AG09319 (cell line): Measurements from ENCODE around the gene KLRF1.

ENCODE experiments used
- DNase-seq: peaks from one replicate; pipeline ENCODE4 v3.0.0-alpha.2; 2010; ENCODE audit warnings: low read depth; ENCODE audit errors: extremely low read depth
- TF ChIP-seq, protein P1 (sequence below): IDR thresholded peaks from 2 replicates; pipeline ENCODE4 v1.5.1; 2011; ENCODE audit warnings: low read depth, mild to moderate bottlenecking, inconsistent platforms, low read length, moderate library complexity

KLRF1 gene

DNA sequence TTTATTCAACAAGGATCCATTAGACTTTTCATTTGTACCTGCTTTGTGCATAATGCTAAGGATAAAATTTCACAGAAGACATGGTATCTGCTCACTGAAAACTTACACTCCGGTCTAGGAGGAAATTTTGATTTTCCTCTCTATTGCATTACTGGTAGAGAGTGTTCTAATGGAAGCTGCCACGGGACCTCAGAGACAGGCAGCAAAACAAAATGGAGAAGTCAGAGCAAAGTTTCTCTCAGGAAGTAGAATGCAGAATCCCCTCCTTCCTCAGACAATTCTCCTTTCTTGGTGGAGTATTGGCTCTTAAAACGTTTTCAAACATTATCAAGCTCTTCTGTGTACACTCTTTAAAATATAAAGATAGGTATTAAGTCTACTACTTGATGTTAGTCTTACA lies 29.6 kb downstream of the KLRF1 start:
- no peak for DNase-seq
- TF ChIP-seq, protein P1, sequence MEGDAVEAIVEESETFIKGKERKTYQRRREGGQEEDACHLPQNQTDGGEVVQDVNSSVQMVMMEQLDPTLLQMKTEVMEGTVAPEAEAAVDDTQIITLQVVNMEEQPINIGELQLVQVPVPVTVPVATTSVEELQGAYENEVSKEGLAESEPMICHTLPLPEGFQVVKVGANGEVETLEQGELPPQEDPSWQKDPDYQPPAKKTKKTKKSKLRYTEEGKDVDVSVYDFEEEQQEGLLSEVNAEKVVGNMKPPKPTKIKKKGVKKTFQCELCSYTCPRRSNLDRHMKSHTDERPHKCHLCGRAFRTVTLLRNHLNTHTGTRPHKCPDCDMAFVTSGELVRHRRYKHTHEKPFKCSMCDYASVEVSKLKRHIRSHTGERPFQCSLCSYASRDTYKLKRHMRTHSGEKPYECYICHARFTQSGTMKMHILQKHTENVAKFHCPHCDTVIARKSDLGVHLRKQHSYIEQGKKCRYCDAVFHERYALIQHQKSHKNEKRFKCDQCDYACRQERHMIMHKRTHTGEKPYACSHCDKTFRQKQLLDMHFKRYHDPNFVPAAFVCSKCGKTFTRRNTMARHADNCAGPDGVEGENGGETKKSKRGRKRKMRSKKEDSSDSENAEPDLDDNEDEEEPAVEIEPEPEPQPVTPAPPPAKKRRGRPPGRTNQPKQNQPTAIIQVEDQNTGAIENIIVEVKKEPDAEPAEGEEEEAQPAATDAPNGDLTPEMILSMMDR: no peak

DNA sequence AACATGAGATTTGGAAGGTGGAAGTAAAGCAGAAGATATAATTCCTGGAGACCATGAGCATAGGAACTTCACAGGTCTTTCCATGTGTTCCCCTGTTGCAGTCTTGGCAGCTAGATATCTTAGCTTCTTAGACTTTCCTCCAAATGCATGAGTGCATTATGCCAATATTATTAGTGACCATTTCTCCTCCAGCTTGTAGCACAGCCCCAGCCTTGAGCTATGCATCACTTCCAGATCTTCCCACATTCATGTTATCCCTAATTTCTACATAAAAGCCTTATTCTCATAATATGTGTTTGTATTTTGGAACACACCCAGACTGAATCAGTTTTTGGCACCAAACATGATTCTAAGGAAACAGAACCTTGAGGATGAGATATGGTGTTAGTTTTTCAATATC lies 30.9 kb downstream of the KLRF1 start:
- no peak for DNase-seq
- TF ChIP-seq, protein P1: no peak

DNA sequence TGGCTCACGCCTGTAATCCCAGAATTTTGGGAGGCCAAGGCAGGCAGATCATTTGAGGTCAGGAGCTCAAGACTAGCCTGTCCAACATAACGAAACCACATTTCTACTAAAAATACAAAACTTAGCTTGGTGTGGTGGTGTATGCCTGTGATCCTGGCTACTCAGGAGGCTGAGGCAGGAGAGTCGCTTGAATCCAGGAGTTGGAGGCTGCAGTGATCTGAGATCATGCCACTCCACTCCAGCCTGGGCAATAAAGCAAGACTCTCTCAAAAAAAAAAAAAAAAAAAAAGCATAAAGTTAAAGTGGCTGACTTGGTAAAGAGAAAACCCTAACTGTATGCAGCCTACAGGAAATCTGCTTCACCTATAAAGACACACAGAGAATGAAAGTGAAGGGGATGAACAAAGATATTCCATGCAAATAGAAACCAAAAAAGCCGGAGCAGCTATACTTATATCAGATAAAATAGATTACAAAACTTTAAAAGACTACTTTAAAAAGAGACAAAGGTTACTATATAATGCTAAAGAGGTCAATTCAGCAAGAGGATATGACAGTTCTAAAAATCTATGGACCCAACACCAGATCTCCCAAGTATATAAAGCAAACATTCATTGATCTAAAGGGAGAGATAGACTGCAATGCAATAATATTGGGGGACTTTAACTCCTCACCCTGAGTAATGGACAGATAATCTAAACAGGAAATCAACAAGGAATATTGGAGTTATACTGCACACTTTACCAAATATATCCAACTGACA lies 37.8 kb downstream of the KLRF1 start:
- TF ChIP-seq, protein P1: no peak
- DNase-seq: no peak

DNA sequence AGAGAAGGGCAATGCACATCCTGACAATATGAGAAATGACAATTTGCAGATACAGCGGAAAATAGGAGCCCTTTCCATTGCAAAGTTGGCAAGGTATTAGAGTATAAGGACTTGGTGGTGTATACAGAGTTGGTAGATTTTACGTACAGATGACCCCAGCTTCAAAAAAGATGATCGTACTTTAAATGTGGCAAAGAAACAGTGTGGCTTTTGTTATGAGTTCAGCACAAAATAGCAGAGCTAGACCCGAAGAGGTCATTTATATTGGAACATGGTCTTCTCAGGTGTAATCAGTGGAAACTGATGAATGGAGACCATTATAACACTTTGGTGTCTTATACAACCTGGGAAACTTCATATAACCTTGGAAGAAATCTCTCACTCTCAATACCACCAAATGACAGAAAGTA lies 39.6 kb downstream of the KLRF1 start:
- TF ChIP-seq, protein P1: no peak
- no peak for DNase-seq

DNA sequence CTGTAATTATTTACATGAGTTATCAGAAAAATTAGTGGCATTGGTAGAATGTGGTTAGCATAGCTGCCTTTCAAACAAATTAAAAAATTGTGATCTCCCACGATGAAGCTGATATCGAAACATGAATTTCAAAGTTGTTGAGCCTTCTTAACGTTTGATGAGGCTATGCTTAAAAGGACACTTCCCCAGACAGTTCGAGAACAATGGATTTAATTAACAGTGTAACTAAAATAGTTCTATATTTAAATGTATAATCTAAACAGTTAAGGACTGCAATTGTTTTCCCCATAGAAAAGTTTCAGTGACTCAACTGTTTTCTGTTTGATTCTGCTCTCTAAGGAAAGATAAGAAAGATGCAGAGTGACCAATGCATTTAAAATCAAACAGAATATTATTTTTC lies 40.2 kb downstream of the KLRF1 start:
- no peak for DNase-seq
- TF ChIP-seq, protein P1: no peak

DNA sequence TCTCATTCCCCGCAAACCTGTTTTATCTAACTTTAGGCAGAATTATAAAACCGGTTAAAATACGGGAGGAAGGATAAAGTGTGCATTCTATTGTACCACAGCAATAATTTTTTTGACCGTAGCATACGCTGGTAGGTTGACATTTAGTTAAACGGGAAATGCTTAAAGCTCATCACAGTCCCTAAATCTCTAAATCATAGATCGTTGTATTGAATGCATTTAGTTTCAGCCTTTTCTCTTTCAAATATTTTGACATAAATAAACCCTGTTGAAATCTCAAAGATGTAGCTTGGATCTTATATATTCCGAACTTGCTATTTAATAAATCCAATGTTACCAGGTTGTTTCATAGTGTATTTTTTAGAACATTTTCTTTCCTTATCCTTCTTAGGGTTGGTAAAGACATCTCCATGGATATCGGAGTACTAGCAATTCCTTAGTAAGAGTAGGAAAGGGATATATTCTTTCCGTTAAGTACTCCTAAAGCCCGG lies 41.1 kb downstream of the KLRF1 start:
- DNase-seq: no peak
- TF ChIP-seq, protein P1: no peak

DNA sequence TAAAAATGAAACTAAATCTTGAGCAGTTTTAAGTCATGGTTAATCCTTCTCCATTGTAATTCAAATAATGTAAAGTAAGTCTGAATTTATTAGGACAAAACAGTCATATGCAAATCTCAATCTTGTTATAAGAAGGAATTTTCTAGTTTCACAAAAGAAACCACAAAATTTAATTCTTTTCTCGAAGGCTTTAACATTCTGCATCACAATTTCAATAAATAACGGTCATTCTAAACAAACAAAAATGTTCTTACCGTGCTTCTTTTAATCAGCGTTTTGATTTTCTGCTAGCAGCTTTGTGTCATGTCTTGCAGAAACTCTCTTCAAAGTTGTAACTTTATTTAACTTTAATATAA lies 41.6 kb downstream of the KLRF1 start:
- TF ChIP-seq, protein P1: no peak
- DNase-seq: no peak
